GM12891 (cell line): ENCODE data around the gene LIPC.

Source experiments
- DNase-seq: peaks from one replicate; pipeline ENCODE4 v3.0.0; 2011; ENCODE audit warnings: low spot score; ENCODE audit not compliant: insufficient read length
- FAIRE-seq: peaks from 2 replicates; lab custom pipeline; 2011; peaks lifted over from hg19 to GRCh38; lab: Jason Lieb, UNC
- PAX5 ChIP-seq: IDR thresholded peaks from 2 replicates; pipeline ENCODE4 v1.6.1; 2011; ENCODE audit warnings: low read length, moderate library complexity, mild to moderate bottlenecking; ENCODE audit not compliant: insufficient read depth, severe bottlenecking
- POLR2A ChIP-seq: IDR thresholded peaks from 2 replicates; pipeline ENCODE4 v1.6.1; 2011; ENCODE audit warnings: low read depth, low read length, control low read depth
- POLR2AphosphoS5 ChIP-seq: IDR thresholded peaks from 2 replicates; pipeline ENCODE4 v1.6.1; 2011; ENCODE audit warnings: low read depth, low read length, control low read depth
- POU2F2 ChIP-seq: IDR thresholded peaks from 2 replicates; pipeline ENCODE4 v1.6.1; 2011; ENCODE audit warnings: low read depth, mild to moderate bottlenecking, control low read depth, low read length, moderate library complexity
- SPI1 ChIP-seq: IDR thresholded peaks from 2 replicates; pipeline ENCODE4 v1.6.1; 2011; ENCODE audit warnings: low read depth, low read length, control low read depth
- TAF1 ChIP-seq: IDR thresholded peaks from 2 replicates; pipeline ENCODE4 v1.6.1; 2011; ENCODE audit warnings: low read depth, low read length, control low read depth

Gene LIPC

GRCh38 chr15:58448906-58449305 lies 17.1 kb downstream of the LIPC start:
- FAIRE-seq (no peak), DNase-seq (no peak)
- no peak for TF ChIP-seq POLR2AphosphoS5
- TF ChIP-seq POLR2A = no peak
- TF ChIP-seq PAX5 = no peak

- FAIRE-seq = no peak
- no peak for TF ChIP-seq POU2F2
- TF ChIP-seq POLR2AphosphoS5 = no peak
- TF ChIP-seq SPI1 = no peak
- TF ChIP-seq PAX5 = no peak
- TF ChIP-seq POLR2A = no peak
- no peak for DNase-seq
These were observed 20.0 kb downstream of the LIPC start for GRCh38 chr15:58451826-58452225.

- TF ChIP-seq POLR2AphosphoS5 (no peak), PAX5 (no peak), SPI1 (no peak), POU2F2 (no peak), TAF1 (no peak), POLR2A (no peak)
- FAIRE-seq (no peak), DNase-seq (no peak)
These were observed 21.0 kb downstream of the LIPC start for GRCh38 chr15:58452775-58453174.

- peak; percentile 73; the same call in 1 of the 2 replicates for TF ChIP-seq POU2F2
- no peak; the same call in 1 of the 2 replicates for TF ChIP-seq SPI1
- no peak for TF ChIP-seq POLR2AphosphoS5
- no peak for TF ChIP-seq PAX5
- TF ChIP-seq TAF1 = no peak
- no peak for TF ChIP-seq POLR2A
- DNase-seq (no peak), FAIRE-seq (peak; percentile 81)
These were observed 22.4 kb downstream of the LIPC start for GRCh38 chr15:58453931-58454793.

- FAIRE-seq (no peak), DNase-seq (no peak)
- no peak for TF ChIP-seq POLR2AphosphoS5
These were observed 23.2 kb downstream of the LIPC start for GRCh38 chr15:58454950-58455401.

DNA sequence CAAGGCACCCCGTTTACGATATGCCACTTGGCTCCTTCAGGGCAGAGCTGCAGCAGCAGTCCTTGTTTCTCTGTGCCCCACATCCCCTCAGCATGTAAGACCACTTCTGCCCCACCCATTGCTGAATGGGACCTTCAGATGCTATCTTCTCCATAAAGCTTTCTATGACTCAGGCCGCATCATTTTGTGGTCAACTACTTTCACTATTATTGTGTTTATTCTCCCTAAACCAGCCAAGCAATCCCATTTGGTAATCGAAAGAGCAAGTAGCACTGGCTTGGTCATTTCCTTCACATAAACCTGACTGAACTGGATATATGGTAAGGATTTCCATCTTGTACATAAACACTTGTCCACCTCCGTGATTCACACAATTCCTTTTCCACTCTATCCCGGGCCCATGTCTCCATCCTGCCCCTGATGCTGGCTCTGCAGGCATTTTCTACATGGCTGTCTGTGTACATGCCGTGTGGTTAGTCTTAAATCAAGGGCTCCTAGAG lies 25.7 kb downstream of the LIPC start:
- peak; percentile 41 for TF ChIP-seq PAX5
- TF ChIP-seq POU2F2 = peak; percentile 79
- TF ChIP-seq POLR2A = no peak
- no peak for TF ChIP-seq TAF1
- TF ChIP-seq POLR2AphosphoS5 = no peak
- TF ChIP-seq SPI1 = peak; percentile 47
- peak; percentile 98 for FAIRE-seq
- DNase-seq = peak; percentile 39

- DNase-seq (no peak), FAIRE-seq (peak; percentile 83)
- TF ChIP-seq SPI1 (peak; percentile 53; the same call in 1 of the 2 replicates), POLR2AphosphoS5 (no peak)
These were observed 26.3 kb downstream of the LIPC start for GRCh38 chr15:58458076-58458475.

GRCh38 chr15:58459045-58459444 lies 27.3 kb downstream of the LIPC start:
- DNase-seq (no peak), FAIRE-seq (peak; percentile 55)
- TF ChIP-seq TAF1 (no peak), PAX5 (no peak), SPI1 (no peak), POLR2AphosphoS5 (no peak), POU2F2 (no peak), POLR2A (no peak)

DNA sequence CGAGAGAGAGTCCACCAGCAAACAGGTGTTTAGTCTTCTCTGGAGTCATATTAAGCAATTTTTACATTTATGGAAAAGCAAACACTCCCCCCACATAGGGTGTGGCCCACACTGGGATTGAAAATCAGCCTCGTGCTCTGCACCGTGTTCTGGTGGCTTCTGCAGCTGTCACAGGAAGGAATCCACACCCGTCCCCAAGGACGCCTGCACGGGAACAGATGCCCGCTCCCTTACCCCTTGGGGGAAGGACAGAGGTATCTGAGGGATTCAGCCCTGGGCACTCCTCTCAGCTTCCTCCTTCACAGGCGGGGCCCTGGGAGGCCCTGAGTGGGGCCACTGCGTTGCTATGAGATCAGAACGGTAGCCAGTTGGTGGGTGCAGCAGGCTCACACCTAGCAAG lies 27.8 kb downstream of the LIPC start:
- TF ChIP-seq SPI1 (no peak), POLR2A (no peak)
- no peak for FAIRE-seq
- no peak for DNase-seq

GRCh38 chr15:58460116-58460790 lies 28.5 kb downstream of the LIPC start:
- TF ChIP-seq SPI1 (no peak), PAX5 (no peak), POU2F2 (no peak), POLR2A (no peak), TAF1 (no peak), POLR2AphosphoS5 (no peak)
- DNase-seq (no peak), FAIRE-seq (no peak)
